ENCODE results near the gene PGAM2. TPM values are rescaled to one million over a fixed set of nuclear protein-coding genes. Genes with fewer than 3 reads are reported as not detected.
A peak's percentile ranks its signal among the peaks of the same experiment; 100 is the strongest.

PGAM2 gene
- total and polyA plus RNA-seq, 2 of the 13 experiments (the other 11 are each of a cell fraction or from before 2014, with no cell fraction given) = 0.22 TPM; not detected in 1

GRCh38 chr7:44098092-44099068, 33.0 kb upstream of the PGAM2 start:
- WGBS (ENCODE audit: low lambda C conversion rate) = 18% methylated on average over 4 of the region's 6 CpGs
- POLR2A ChIA-PET = interaction anchor here (0.5 to 1.1 kb wide), 3 partner anchors 9 to 17 kb away, joined by 3 to 4 read pairs (median 3); no protein-coding TSS in a partner anchor
- Histone ChIP-seq H3K9me3 (ENCODE audit: low read length) (no peaks in the 10 kb centered on the region), H4K20me1 (ENCODE audit: insufficient read depth, low read length) (no peaks in the 10 kb centered on the region), H3K4me2 (ENCODE audit: low read depth, low read length) (peak overlapping the region; percentile 23; the same call in 1 of the 2 replicates), H3K4me3 (replicated peaks in 1 of 3; ENCODE audit: insufficient read depth in 1 of 3, low read depth in 2 of 3, low read length in 3 of 3) (no peak overlapping the region), H3K36me3 (replicated peaks in 1 of 2; ENCODE audit: control insufficient read depth in 1 of 2, insufficient read depth in 2 of 2, low read length in 2 of 2) (no peaks in the 10 kb centered on the region), H3K4me1 (ENCODE audit: insufficient read depth, low read length) (peaks cover 65% of the 10 kb centered on the region), H2AFZ (ENCODE audit: low read length) (no peak overlapping the region), H3K27ac (ENCODE audit: extremely low read length, insufficient read depth, low read length) (no peak overlapping the region), H3K9ac (ENCODE audit: insufficient read depth, low read depth, low read length) (no peak overlapping the region), H3K79me2 (ENCODE audit: insufficient read depth, low read length) (no peaks in the 10 kb centered on the region), H3K27me3 (ENCODE audit: control insufficient read depth in 1 of 2, insufficient read depth in 2 of 2, low read length in 2 of 2) (peaks cover 2 to 14% of the 10 kb centered on the region in 2 experiments; a peak in 2 of 5 replicates)
- ATAC-seq (no peak), DNase-seq (ENCODE audit: low spot score) (no peak), FAIRE-seq (no peak)
- no TSS peak for BruUV-seq (replicated peaks)
- intact Hi-C loops (cut with micrococcal nuclease; ENCODE audit: unreplicated experiment) = no loop called here
- CTCF ChIA-PET (ENCODE audit: low intra/inter-chr PET ratio, low total read pairs) = no interaction called here
- in situ Hi-C loops (cut with HindIII; ENCODE audit: extremely low pct_ligation_motif_present, low pct_unique_long_range_greater_than_20kb) = no loop called here
- TF ChIP-seq ZNF770 (CRISPR knock-in tag; IDR thresholded peaks at IDR 0.05) (peak; percentile 81), NKX3-1 (CRISPR knock-in tag; IDR thresholded peaks at IDR 0.05) (no peak), ATF7-NPFF (CRISPR knock-in tag; IDR thresholded peaks at IDR 0.05; ENCODE audit: low read depth) (no peak), CEBPG (CRISPR knock-in tag; IDR thresholded peaks at IDR 0.05) (peak; percentile 67), CEBPB (IDR thresholded peaks at IDR 0.05; ENCODE audit: borderline replicate concordance, low read depth, low read length) (0 out of 2 replicates have a peak, but pooled peaks have one; percentile 0), ARID5B (CRISPR knock-in tag; IDR thresholded peaks at IDR 0.05) (0 out of 2 replicates have a peak, but pooled peaks have one; percentile 8), ZFP36L1 (CRISPR knock-in tag; IDR thresholded peaks at IDR 0.05) (no peak), POLR2A (IDR thresholded peaks at IDR 0.05; ENCODE audit: insufficient read depth in 1 of 2, low read depth in 2 of 2, low read length in 2 of 2) (no peak), ZMYM3 (CRISPR knock-in tag; IDR thresholded peaks at IDR 0.05) (0 out of 2 replicates have a peak, but pooled peaks have one; percentile 36), RXRB (CRISPR knock-in tag; IDR thresholded peaks at IDR 0.05; ENCODE audit: borderline replicate concordance) (0 out of 2 replicates have a peak, but pooled peaks have one; percentile 33), ATF4 (CRISPR knock-in tag; IDR thresholded peaks at IDR 0.05) (peak in 1 of 2 experiments; percentile 81; a peak in 2 of 4 replicates), HNF4A (CRISPR knock-in tag; IDR thresholded peaks at IDR 0.05) (peak; percentile 22; the same call in 1 of the 2 replicates), ZNF766 (CRISPR knock-in tag; IDR thresholded peaks at IDR 0.05; ENCODE audit: borderline replicate concordance) (no peak), RARG (CRISPR knock-in tag; IDR thresholded peaks at IDR 0.05; ENCODE audit: low read depth) (no peak), ZNF670 (CRISPR knock-in tag; IDR thresholded peaks at IDR 0.05; ENCODE audit: borderline replicate concordance) (no peak), RARA (CRISPR knock-in tag; IDR thresholded peaks at IDR 0.05) (peak; percentile 64; the same call in 1 of the 2 replicates), ZNF703 (CRISPR knock-in tag; IDR thresholded peaks at IDR 0.05; ENCODE audit: borderline replicate concordance) (no peak)

Data from HepG2 (cell line).